ENCODE data around the gene MALT1.

The MALT1 gene

DNA sequence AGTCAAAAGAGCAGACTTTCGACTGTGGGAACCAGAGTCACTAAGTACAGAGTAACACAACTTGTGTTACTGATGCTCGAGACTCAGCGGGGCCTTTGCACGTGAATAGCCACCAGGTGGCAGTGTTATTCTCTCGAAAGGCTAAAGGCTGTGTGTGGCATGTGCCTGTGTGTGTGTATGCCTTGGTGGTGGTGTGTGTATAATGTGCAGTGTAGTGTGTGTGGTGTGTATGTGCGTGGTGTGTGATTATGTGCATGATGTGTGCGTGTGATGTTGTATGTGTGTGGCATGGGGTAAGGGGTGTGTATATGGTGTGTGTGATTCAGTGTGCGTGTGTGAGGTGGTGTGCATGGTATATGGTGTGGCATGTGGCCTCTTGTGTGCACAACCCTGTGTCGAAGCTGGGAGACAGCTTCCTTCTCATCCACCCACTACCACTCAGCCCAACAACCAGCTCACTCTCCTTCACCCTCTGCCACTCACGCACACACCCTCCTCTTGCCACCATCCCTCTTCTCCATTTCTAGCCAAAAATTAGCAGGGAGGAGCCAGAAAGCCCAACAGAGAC, 110.4 kb downstream of the MALT1 start:
- Histone ChIP-seq H3K27ac (peak overlapping the region; percentile 18 to 37), H3K4me3 (no peak overlapping the region)
- DNase-seq (ENCODE audit: low spot score) = peak; percentile 79
- TF ChIP-seq, protein P1, sequence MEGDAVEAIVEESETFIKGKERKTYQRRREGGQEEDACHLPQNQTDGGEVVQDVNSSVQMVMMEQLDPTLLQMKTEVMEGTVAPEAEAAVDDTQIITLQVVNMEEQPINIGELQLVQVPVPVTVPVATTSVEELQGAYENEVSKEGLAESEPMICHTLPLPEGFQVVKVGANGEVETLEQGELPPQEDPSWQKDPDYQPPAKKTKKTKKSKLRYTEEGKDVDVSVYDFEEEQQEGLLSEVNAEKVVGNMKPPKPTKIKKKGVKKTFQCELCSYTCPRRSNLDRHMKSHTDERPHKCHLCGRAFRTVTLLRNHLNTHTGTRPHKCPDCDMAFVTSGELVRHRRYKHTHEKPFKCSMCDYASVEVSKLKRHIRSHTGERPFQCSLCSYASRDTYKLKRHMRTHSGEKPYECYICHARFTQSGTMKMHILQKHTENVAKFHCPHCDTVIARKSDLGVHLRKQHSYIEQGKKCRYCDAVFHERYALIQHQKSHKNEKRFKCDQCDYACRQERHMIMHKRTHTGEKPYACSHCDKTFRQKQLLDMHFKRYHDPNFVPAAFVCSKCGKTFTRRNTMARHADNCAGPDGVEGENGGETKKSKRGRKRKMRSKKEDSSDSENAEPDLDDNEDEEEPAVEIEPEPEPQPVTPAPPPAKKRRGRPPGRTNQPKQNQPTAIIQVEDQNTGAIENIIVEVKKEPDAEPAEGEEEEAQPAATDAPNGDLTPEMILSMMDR (IDR thresholded peaks at IDR 0.05) = peak; percentile 63

DNA sequence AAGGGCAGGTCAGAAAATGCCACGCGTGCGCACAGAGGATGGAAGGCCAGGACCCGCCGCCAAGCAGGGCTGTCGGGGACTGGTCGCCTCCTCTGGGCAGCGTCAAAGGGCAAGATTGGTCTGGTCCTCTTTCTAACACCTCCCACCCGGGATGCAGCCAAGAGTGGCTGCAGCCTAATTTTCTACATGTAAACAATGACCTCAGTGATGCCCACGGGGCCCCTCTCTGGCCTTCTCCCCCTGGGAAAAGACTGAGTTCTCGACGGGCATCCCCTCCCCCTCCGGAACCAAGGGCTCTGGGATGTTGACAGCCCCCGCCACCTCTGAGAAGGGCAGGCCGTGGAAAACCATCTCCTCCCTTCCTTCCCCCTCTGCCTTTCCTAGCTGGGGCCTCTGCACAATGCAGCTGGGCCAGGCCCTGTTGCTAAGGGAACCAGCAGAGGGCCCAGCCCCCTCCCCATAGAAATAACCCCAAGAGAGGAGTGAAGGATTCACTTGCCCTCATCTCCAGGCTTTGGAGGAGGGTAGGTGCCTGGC, 113.4 kb downstream of the MALT1 start:
- H3K4me3 ChIP-seq = no peak overlapping the region
- DNase-seq (ENCODE audit: low spot score) = no peak
- TF ChIP-seq, protein P1 (IDR thresholded peaks at IDR 0.05) = no peak
- peak overlapping the region; percentile 56 to 70 for H3K27ac ChIP-seq

DNA sequence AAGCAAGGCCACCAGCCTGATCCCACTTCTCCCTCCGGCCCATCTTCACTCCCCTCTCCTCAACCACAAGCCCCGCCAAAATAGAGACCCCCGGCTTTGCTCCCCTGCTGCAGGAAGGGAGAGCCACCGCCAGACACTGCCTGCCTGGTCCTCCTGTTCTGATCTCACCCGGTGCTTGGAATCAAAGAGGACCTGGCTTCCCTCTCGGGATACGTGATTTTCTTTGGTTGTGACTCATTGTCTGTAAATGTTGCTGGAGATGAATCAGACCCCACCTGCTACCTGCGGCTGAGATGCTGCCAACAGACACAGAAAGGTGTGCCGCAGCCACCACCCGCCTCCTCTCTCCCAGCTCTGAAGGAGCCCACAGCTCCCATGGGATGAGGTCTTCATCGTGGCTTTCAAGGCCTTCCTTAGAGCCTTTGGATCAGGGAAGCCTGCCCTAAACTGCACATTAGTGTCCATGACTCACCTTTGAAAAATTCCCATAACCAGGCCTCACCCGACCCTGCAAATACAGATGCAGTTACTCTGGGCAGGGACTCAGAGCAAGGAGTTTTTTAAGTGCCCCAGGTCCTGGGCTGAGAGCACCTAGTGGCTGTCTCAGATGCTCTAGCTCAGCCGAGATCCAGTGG, 114.0 kb downstream of the MALT1 start:
- TF ChIP-seq, protein P1 (IDR thresholded peaks at IDR 0.05) = no peak
- Histone ChIP-seq H3K27ac (peak overlapping the region; percentile 56 to 70), H3K4me3 (no peak overlapping the region)
- no peak for DNase-seq (ENCODE audit: low spot score)

DNA sequence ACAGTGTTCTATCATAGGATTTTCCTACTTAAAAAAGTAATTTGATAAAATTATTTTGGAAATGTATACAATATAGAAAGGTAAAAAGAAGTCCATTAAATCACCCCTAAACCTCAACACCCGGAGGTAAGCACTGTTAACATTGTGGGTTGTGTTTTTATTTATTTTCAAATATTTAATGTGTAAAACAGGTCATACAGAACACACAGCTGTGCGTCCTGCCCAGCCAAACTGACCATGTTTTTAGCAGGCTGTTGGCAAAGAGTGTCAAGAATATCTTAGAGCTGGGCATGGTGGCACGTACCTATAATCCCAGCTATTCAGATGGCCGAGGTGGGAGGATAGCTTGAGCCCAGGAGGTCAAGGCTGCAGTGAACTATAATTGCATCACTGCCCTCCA, 114.6 kb downstream of the MALT1 start:
- no peak overlapping the region for H3K4me3 ChIP-seq
- no peak for DNase-seq (ENCODE audit: low spot score)
- TF ChIP-seq, protein P1 (IDR thresholded peaks at IDR 0.05) = no peak
- peak overlapping the region; percentile 56 to 70 for H3K27ac ChIP-seq

DNA sequence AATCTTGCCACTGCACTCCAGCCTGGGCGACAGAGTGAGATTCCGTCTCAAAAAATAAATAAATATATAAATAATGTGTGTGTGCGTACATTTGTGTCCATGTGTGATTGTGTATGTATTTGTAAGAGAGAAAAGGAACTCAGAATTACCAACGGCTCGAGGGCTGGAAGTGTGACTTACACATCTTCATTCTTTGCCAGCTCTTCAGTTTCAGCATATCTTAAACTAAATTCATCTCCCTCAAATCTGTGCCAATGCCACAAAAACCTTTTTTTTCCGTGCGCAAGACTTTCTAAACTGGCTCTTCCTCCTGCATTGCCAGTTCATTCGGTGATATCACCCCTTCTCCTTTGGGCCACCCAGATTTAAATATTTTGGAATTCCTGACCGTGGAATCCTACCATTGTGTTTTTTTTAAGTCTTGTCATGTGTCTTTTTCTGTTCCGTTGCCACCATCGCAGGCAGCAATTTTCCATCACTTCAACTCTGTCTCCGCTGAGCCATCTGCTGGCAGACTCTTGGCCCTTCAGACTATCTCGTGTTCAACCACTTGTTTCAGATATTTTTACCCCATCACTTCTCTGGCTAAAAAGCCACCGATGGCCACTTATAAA, 116.4 kb downstream of the MALT1 start:
- TF ChIP-seq, protein P1 (IDR thresholded peaks at IDR 0.05) = no peak
- no peak for DNase-seq (ENCODE audit: low spot score)
- Histone ChIP-seq H3K4me3 (no peak overlapping the region), H3K27ac (no peak overlapping the region)

DNA sequence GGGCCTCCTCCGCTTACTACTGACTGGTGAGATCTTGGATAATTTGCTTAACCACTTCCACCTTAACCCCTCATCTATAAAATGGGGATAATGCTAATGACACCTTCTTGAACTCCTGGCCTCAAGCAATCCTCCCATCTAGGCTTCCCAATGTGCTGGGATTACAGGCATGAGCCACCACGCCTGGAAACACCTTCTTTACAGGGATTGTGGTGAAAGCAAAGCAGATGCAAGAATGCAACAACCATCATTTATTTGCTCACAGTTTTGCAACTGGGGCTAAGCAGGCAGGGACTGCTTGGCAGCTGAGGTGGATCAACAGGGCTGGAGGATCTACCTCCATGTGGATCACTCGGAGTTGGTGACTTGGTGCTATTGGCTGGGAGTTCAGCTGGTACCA, 117.2 kb downstream of the MALT1 start:
- H3K27ac ChIP-seq = peak overlapping the region in 1 of 2 donors; percentile 64
- TF ChIP-seq, protein P1 (IDR thresholded peaks at IDR 0.05) = no peak
- DNase-seq (ENCODE audit: low spot score) = no peak
- H3K4me3 ChIP-seq = no peak overlapping the region

Data from coronary artery (tissue), 2 donors.